Cardiac muscle cell (in vitro differentiated cells and primary cell): ENCODE results near the gene WDSUB1. TPM values are rescaled to one million over a fixed set of nuclear protein-coding genes. Genes with fewer than 3 reads are reported as not detected.

Experiments
- DNase-seq, 2 donors: peaks; one replicate each; pipeline versions ENCODE4 v3.0.0 to v3.0.0-alpha.2; 2010 to 2017; ENCODE audit warnings: low read depth in 1 of 2, low spot score in 1 of 2
- H3K27ac ChIP-seq: fragments of 200-600 bp; sonication (generic); 2 replicates; pipeline ENCODE4 v1.5.1; 2016
- H3K27me3 ChIP-seq: fragments of 200-600 bp; sonication (generic); 2 replicates; pipeline ENCODE4 v1.6.0; 2016; ENCODE audit warnings: control low read depth
- H3K36me3 ChIP-seq: fragments of 200-600 bp; sonication (generic); 2 replicates; pipeline ENCODE4 v1.5.1; 2016; ENCODE audit warnings: control low read depth
- H3K4me1 ChIP-seq: fragments of 200-600 bp; sonication (generic); 2 replicates; pipeline ENCODE4 v1.8.1; 2017; ENCODE audit warnings: low read depth, mild to moderate bottlenecking, mixed run types
- H3K4me3 ChIP-seq: fragments of 200-600 bp; sonication (generic); 2 replicates; pipeline ENCODE4 v1.5.1; 2016; ENCODE audit warnings: mild to moderate bottlenecking
- H3K9me3 ChIP-seq: fragments of 200-600 bp; sonication (generic); 2 replicates; pipeline ENCODE4 v1.5.1; 2017; ENCODE audit warnings: low read depth, mild to moderate bottlenecking, control low read depth
- CTCF ChIP-seq: IDR thresholded peaks from 2 replicates; pipeline ENCODE4 v1.5.1; 2012; ENCODE audit warnings: low read depth, mild to moderate bottlenecking, low read length
- polyA plus RNA-seq: library from polyadenylated mRNA; unstranded; fragments of >200 nt; fragmentation: Nextera tagmentation; extraction: Ambion mirVana; gene quantifications from 2 replicates; pipeline ENCODE4 v1.2.1, GENCODE V29; 2016
- total RNA-seq: library from RNA; depleted of rRNA; stranded (reverse); fragments of >200 nt; gene quantifications from 2 replicates; pipeline ENCODE4 v1.2.3, GENCODE V29; 2016

The WDSUB1 gene
- total and polyA plus RNA-seq, 2 experiments from 2014 or later: 13.4 to 13.6 TPM

- Histone ChIP-seq H3K9me3 (no peaks in the 10 kb centered on the region), H3K4me1 (peaks cover 17% of the 10 kb centered on the region), H3K4me3 (no peak overlapping the region), H3K36me3 (peaks cover 26% of the 10 kb centered on the region), H3K27ac (peak overlapping the region; percentile 70), H3K27me3 (no peaks in the 10 kb centered on the region)
- DNase-seq: no peak
- no peak for TF ChIP-seq CTCF
Observed at GRCh38 chr2:159199236-159199635, 87.3 kb downstream of the WDSUB1 start.

GRCh38 chr2:159196393-159196925, 90.0 kb downstream of the WDSUB1 start:
- no peak for TF ChIP-seq CTCF
- Histone ChIP-seq H3K36me3 (peaks cover 26% of the 10 kb centered on the region), H3K9me3 (no peaks in the 10 kb centered on the region), H3K4me3 (no peak overlapping the region), H3K27me3 (no peaks in the 10 kb centered on the region), H3K4me1 (peaks cover 17% of the 10 kb centered on the region), H3K27ac (no peak overlapping the region)
- DNase-seq: no peak

- no peak for DNase-seq
- TF ChIP-seq CTCF: no peak
- peaks cover 26% of the 10 kb centered on the region for H3K36me3 ChIP-seq
- no peaks in the 10 kb centered on the region for H3K9me3 ChIP-seq
- H3K4me3 ChIP-seq: no peak overlapping the region
- no peaks in the 10 kb centered on the region for H3K27me3 ChIP-seq
- no peak overlapping the region for H3K27ac ChIP-seq
- peaks cover 15% of the 10 kb centered on the region for H3K4me1 ChIP-seq
Observed at GRCh38 chr2:159195697-159196096, 90.8 kb downstream of the WDSUB1 start.

- peaks cover 29% of the 10 kb centered on the region for H3K36me3 ChIP-seq
Observed at GRCh38 chr2:159194241-159194640, 92.3 kb downstream of the WDSUB1 start.

GRCh38 chr2:159193791-159194190, 92.7 kb downstream of the WDSUB1 start:
- H3K4me3 ChIP-seq: no peak overlapping the region
- no peaks in the 10 kb centered on the region for H3K9me3 ChIP-seq
- H3K27me3 ChIP-seq: no peaks in the 10 kb centered on the region
- H3K36me3 ChIP-seq: peaks cover 33% of the 10 kb centered on the region
- TF ChIP-seq CTCF: no peak
- no peak for DNase-seq
- H3K4me1 ChIP-seq: no peaks in the 10 kb centered on the region
- H3K27ac ChIP-seq: no peak overlapping the region

More at GRCh38 chr2:159194241-159194640, 92.3 kb downstream of the WDSUB1 start:
- no peak overlapping the region for H3K4me3 ChIP-seq
- TF ChIP-seq CTCF: no peak
- no peaks in the 10 kb centered on the region for H3K9me3 ChIP-seq
- peaks cover under 1% of the 10 kb centered on the region for H3K4me1 ChIP-seq
- H3K27me3 ChIP-seq: no peaks in the 10 kb centered on the region
- no peak overlapping the region for H3K27ac ChIP-seq
- DNase-seq: no peak
